ENCODE data around the gene CDK19. TPM values are rescaled to one million over a fixed set of nuclear protein-coding genes. Genes with fewer than 3 reads are reported as not detected.

The CDK19 gene
- total RNA-seq, 1 experiment from 2014 or later = 7.0 TPM

DNA sequence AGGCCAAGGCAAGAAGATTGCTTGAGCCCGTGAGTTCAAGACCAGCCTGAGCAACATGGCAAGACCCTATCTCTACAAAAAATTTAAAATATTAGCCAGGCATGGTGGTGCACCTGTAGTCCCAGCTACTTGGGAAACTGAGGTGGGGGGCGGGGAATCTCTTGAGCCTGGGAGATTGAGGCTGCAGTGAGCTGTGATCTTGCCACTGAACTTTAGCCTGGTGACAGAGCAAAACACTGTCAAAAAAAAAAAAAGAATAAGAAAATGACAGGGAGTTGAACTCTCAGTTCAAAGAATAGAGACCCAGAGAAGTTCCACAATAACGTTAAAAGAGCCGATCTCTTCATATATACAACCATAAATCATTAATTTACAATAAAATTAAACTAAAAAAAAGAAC lies 34.5 kb upstream of the CDK19 start:
- no peak overlapping the region for H3K4me3 Mint-ChIP-seq
- TF ChIP-seq, protein P1, sequence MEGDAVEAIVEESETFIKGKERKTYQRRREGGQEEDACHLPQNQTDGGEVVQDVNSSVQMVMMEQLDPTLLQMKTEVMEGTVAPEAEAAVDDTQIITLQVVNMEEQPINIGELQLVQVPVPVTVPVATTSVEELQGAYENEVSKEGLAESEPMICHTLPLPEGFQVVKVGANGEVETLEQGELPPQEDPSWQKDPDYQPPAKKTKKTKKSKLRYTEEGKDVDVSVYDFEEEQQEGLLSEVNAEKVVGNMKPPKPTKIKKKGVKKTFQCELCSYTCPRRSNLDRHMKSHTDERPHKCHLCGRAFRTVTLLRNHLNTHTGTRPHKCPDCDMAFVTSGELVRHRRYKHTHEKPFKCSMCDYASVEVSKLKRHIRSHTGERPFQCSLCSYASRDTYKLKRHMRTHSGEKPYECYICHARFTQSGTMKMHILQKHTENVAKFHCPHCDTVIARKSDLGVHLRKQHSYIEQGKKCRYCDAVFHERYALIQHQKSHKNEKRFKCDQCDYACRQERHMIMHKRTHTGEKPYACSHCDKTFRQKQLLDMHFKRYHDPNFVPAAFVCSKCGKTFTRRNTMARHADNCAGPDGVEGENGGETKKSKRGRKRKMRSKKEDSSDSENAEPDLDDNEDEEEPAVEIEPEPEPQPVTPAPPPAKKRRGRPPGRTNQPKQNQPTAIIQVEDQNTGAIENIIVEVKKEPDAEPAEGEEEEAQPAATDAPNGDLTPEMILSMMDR (conservative IDR thresholded peaks at IDR 0.05) = no peak
- no peak overlapping the region for H4K91ac ChIP-seq (ENCODE audit: insufficient read length, low read depth, low read length)
- no peak overlapping the region for H3K9ac ChIP-seq (ENCODE audit: extremely low read depth, insufficient read length, low read length)
- H3K27ac ChIP-seq (ENCODE audit: insufficient read length, low read depth, low read length) = no peak overlapping the region
- WGBS (ENCODE audit: extremely low coverage, insufficient read length, low lambda C conversion rate) = 100% methylated on average over 1 of the region's 4 CpGs
- no peaks in the 10 kb centered on the region for H3K4me1 ChIP-seq (ENCODE audit: insufficient read depth, low read length)
- no peaks in the 10 kb centered on the region for H3K36me3 Mint-ChIP-seq (ENCODE audit: insufficient read depth in 1 of 3, low read depth in 3 of 3)
- H2BK20ac ChIP-seq (ENCODE audit: low read depth, low read length, poor library complexity, severe bottlenecking) = no peak overlapping the region
- no peak overlapping the region for H4K8ac ChIP-seq (replicated peaks; ENCODE audit: insufficient read length, low read depth, low read length)
- H4K20me1 ChIP-seq (ENCODE audit: control insufficient read depth, insufficient read depth, insufficient read length) = no peaks in the 10 kb centered on the region
- no peaks in the 10 kb centered on the region; the same call in none of the 2 replicates for H3K27me3 Mint-ChIP-seq (ENCODE audit: low read depth)
- no peaks in the 10 kb centered on the region for H3K23me2 ChIP-seq (ENCODE audit: insufficient read length, low read depth, low read length, poor library complexity, severe bottlenecking)
- H2BK120ac ChIP-seq (ENCODE audit: low read depth, low read length, poor library complexity, severe bottlenecking) = no peak overlapping the region
- H3K23ac ChIP-seq (ENCODE audit: insufficient read length, low read depth, low read length) = no peak overlapping the region
- H3K27ac Mint-ChIP-seq = no peak overlapping the region
- no peaks in the 10 kb centered on the region for H3K79me1 ChIP-seq (ENCODE audit: insufficient read depth, low read depth, low read length, poor library complexity, severe bottlenecking)
- H2BK15ac ChIP-seq (ENCODE audit: low read depth, low read length) = no peak overlapping the region
- H3K9me3 Mint-ChIP-seq = no peaks in the 10 kb centered on the region
- no peak overlapping the region for H3K14ac ChIP-seq (ENCODE audit: insufficient read depth, low read length)
- no peak overlapping the region for H3K56ac ChIP-seq (ENCODE audit: insufficient read length, low read depth, low read length)
- H2BK5ac ChIP-seq (ENCODE audit: insufficient read length, low read length) = no peak overlapping the region
- no peak overlapping the region for H3K4ac ChIP-seq (ENCODE audit: low read depth, low read length)
- no peak overlapping the region for H3K18ac ChIP-seq (ENCODE audit: insufficient read length, low read depth, low read length)
- H2AFZ ChIP-seq (ENCODE audit: low read length) = no peak overlapping the region
- H2AK5ac ChIP-seq (ENCODE audit: insufficient read length, low read length) = no peak overlapping the region
- no peak overlapping the region for H3T11ph ChIP-seq (ENCODE audit: low read length)
- H3K79me2 ChIP-seq (ENCODE audit: insufficient read depth, low read length) = no peaks in the 10 kb centered on the region
- H3K27me3 ChIP-seq (ENCODE audit: insufficient read depth, low read length) = no peaks in the 10 kb centered on the region
- H3K9me3 ChIP-seq (ENCODE audit: control insufficient read depth, low read depth, low read length) = no peaks in the 10 kb centered on the region
- no peak overlapping the region for H2BK12ac ChIP-seq (ENCODE audit: insufficient read length, low read depth, low read length)
- no peak overlapping the region for H3K4me2 ChIP-seq (ENCODE audit: insufficient read depth, insufficient read length, low read length)
- H3K4me1 Mint-ChIP-seq = no peaks in the 10 kb centered on the region
- no peak for DNase-seq
- no peak overlapping the region for H4K5ac ChIP-seq (ENCODE audit: insufficient read length, low read depth, low read length)

Data from H9 (cell line).